AG04450 (cell line): ENCODE measurements around the gene CFAP45. TPM values are rescaled to one million over a fixed set of nuclear protein-coding genes. Genes with fewer than 3 reads are reported as not detected.

Source experiments
- CTCF ChIA-PET: fragments of 300-600, 350-600 bp; formaldehyde crosslinking; extraction: SDS; loops from one replicate; lab custom pipeline; 2022; ENCODE audit warnings: antibody characterized with exemption, inconsistent platforms; lab: Charles Lee
- POLR2A ChIA-PET: fragments of 350-600 bp; formaldehyde crosslinking; extraction: SDS; loops from one replicate; lab custom pipeline; 2021; ENCODE audit warnings: antibody characterized with exemption, inconsistent platforms; lab: Yijun Ruan, JAX
- DNase-seq: peaks from one replicate; pipeline ENCODE4 v3.0.0-alpha.2; 2011; ENCODE audit warnings: low read depth, low spot score
- H3K27ac ChIP-seq: one replicate; pipeline ENCODE4 v1.5.1; 2012; ENCODE audit warnings: low read depth, low read length, control low read depth
- H3K27me3 ChIP-seq: one replicate; pipeline ENCODE4 v1.6.0; 2012; ENCODE audit warnings: low read length; ENCODE audit not compliant: control insufficient read depth, insufficient read depth
- H3K4me3 ChIP-seq: 2 replicates; pipeline ENCODE4 v1.5.1; 2011; ENCODE audit warnings: mild to moderate bottlenecking, low read depth, low read length, control low read depth
- H3K9me3 ChIP-seq: 2 replicates; pipeline ENCODE4 v1.5.1; 2012; ENCODE audit warnings: low read length; ENCODE audit not compliant: control insufficient read depth, insufficient read depth
- CTCF ChIP-seq: IDR thresholded peaks from 2 replicates; pipeline ENCODE4 v1.5.1; 2011; ENCODE audit warnings: low read depth, low read length, control low read depth, inconsistent platforms
- polyA plus RNA-seq: library from polyadenylated mRNA; depleted of rRNA; stranded (reverse); fragments of >200 nt; gene quantifications from 2 replicates; pipeline ENCODE4 v1.2.3, GENCODE V29; 2011

CFAP45 gene
- polyA plus RNA-seq, 1 experiment, result 0.29 TPM

GRCh38 chr1:159939678-159940002 is 39.7 kb upstream of the CFAP45 start:
- CTCF ChIA-PET, result interaction anchor here (1.1 to 13.3 kb wide), 4 partner anchors 16 to 67 kb away, joined by 3 to 380 read pairs (median 4); no protein-coding TSS in a partner anchor
- POLR2A ChIA-PET, result no interaction called here

GRCh38 chr1:159938905-159939677 is 39.1 kb upstream of the CFAP45 start:
- ChIA-PET POLR2A (no interaction called here), CTCF (interaction anchor here (1.1 to 13.3 kb wide), 5 partner anchors 14 to 67 kb away, joined by 3 to 380 read pairs (median 4); no protein-coding TSS in a partner anchor)
- Histone ChIP-seq H3K4me3 (no peak overlapping the region), H3K9me3 (no peaks in the 10 kb centered on the region), H3K27ac (no peak overlapping the region), H3K27me3 (peaks cover 39% of the 10 kb centered on the region)
- TF ChIP-seq CTCF, result no peak
- no peak for DNase-seq

More at GRCh38 chr1:159939678-159940002, 39.7 kb upstream of the CFAP45 start:
- Histone ChIP-seq H3K27me3 (peaks cover 42% of the 10 kb centered on the region), H3K9me3 (no peaks in the 10 kb centered on the region), H3K27ac (no peak overlapping the region), H3K4me3 (no peak overlapping the region)
- DNase-seq, result no peak
- TF ChIP-seq CTCF, result no peak

- TF ChIP-seq CTCF, result no peak
- ChIA-PET CTCF (interaction anchor here (0.5 to 13.3 kb wide), 6 partner anchors 12 to 68 kb away, joined by 3 to 380 read pairs (median 3); no protein-coding TSS in a partner anchor), POLR2A (no interaction called here)
- no peak overlapping the region for H3K27ac ChIP-seq
- no peaks in the 10 kb centered on the region for H3K9me3 ChIP-seq
- peaks cover 34% of the 10 kb centered on the region for H3K27me3 ChIP-seq
- no peak overlapping the region for H3K4me3 ChIP-seq
- DNase-seq, result no peak
Observed at GRCh38 chr1:159938211-159938852, 38.4 kb upstream of the CFAP45 start.

GRCh38 chr1:159937054-159937750 is 37.2 kb upstream of the CFAP45 start:
- CTCF ChIA-PET, result interaction anchor here (0.6 to 13.3 kb wide), 6 partner anchors 9 to 81 kb away, joined by 3 to 380 read pairs (median 3); partner anchors contain the start of gene IGSF9

More at GRCh38 chr1:159937054-159937750, 37.2 kb upstream of the CFAP45 start:
- H3K27me3 ChIP-seq, result peaks cover 26% of the 10 kb centered on the region
- no peak for TF ChIP-seq CTCF
- H3K27ac ChIP-seq, result no peak overlapping the region
- no peak for DNase-seq
- no peaks in the 10 kb centered on the region for H3K9me3 ChIP-seq
- POLR2A ChIA-PET, result no interaction called here
- H3K4me3 ChIP-seq, result no peak overlapping the region
